Stromal cell of bone marrow (primary cell): ENCODE results near the gene TMPRSS3.
"Not testable (repeated sequence)": the region's sequence is repeated elsewhere in the genome, so short reads cannot be mapped to it uniquely, and the experiment has no call there.

Experiments used
- DNase-seq: peaks from one replicate; pipeline ENCODE4 v3.0.0-alpha.2; 2012; ENCODE audit warnings: low read depth

The TMPRSS3 gene

DNA sequence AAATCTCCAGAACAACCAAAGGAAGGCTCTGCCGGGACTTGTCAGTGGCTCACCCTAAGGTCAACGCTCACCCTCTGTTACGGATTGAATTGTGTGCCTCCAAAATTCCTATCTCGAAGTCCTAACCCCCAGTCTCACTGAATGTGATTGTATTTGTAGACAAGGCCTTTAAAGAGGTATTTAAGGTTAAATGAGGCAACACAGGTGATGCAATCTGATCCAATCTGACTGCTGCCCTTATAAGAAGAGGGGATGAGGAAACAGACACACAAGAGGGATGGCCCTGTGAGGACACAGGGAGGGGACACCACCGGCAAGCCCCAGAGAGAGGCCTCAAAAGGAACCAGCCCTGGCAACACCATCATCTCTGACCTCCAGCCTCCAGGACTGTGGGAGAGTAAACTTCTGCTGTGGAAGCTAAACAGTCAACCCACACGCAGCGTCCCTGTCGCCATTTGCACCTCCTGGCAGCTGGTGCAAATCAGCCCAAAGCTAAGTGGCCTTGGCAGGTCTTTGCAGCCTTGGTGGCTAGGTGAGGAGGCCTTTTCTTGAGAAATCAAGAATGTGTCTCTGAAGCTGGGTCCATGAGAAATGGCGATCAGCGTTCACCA is 32.1 kb upstream of the TMPRSS3 start:
- DNase-seq: no peak

- DNase-seq: no peak
Measured at GRCh38 chr21:42426876-42427480, 31.1 kb upstream of the TMPRSS3 start.

- DNase-seq: no peak
Measured at GRCh38 chr21:42426424-42426823, 30.6 kb upstream of the TMPRSS3 start.

DNA sequence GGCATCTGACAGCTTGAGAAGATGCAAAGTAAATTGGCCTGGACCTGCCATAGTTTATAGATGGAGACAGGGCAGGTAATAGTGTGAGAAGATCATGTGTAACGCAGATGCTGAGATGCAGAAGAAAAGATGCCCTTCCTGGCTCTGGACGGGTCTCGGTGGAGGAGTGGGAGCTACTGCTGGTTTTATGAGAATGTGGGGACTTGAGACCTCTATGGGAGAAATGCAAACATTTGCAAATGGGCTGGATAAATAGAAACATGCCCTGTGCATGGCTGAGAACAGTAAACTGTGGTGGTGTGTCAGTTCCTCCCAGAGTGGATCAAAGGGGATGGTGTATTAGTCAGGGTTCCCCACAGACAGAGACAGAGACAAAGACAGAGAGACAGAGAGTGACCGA is 29.7 kb upstream of the TMPRSS3 start:
- DNase-seq: no peak

GRCh38 chr21:42424914-42425541 is 29.2 kb upstream of the TMPRSS3 start:
- no peak for DNase-seq

GRCh38 chr21:42423685-42424084 is 27.8 kb upstream of the TMPRSS3 start:
- no peak for DNase-seq

- DNase-seq: no peak
Measured at GRCh38 chr21:42423197-42423675, 27.4 kb upstream of the TMPRSS3 start.

DNA sequence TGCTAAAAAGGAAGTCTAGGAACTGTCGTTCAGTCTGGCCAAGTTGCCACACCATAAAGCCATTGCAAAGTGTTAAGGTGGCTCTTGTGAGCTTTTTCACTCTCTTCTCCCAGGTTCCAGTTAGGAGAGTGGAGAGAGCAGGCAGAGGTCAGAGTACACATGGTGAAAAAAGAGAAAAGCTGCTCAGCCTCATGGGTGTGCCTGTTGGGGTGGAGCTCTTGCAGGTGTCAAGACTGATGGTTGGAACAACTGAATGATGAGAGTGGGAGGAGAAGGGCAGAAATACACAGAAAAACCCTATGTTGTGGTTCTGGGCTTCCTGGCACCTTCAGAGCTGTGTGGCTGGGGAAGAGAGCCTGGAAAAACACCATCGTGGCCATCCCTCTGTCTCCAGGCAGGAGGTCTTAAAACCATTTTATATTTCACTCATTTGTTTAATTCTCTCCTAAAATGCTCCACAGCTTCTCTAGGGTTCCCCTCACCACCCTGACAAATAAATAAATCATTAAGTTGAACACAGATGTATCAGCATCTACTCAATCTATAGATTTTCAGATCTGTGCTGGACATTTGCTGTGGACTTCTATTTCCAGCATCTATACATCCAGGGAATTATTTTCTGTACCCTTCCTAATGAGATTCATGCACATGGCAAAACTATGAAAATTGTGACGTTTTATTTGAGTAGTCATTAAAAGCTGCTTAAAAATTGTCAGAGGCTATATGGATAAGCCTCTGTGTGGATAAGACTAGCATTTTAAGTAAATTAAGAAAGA is 25.4 kb upstream of the TMPRSS3 start:
- DNase-seq: no peak

- no peak for DNase-seq
Measured at GRCh38 chr21:42419845-42420244, 24.0 kb upstream of the TMPRSS3 start.

GRCh38 chr21:42418886-42419285 is 23.0 kb upstream of the TMPRSS3 start:
- no peak for DNase-seq

DNA sequence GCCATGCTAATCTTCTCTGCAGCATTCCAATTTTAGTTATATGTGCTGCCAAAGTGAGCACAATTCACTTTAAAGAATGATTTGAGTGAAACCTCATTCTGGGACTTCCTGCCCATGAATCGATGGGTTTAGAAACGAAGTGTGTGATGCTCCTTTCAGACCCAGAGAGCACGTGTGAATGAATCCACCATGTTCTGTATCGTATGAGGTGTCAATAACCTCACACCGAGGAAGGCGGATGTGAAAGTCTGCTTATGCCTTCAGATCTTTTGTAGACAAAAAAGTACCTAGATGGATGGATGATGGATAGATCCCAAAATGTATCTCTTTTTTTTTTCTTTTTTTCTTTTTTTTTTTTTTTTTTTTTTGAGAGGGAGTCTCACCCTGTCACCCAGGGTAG is 21.7 kb upstream of the TMPRSS3 start:
- DNase-seq: no peak

DNA sequence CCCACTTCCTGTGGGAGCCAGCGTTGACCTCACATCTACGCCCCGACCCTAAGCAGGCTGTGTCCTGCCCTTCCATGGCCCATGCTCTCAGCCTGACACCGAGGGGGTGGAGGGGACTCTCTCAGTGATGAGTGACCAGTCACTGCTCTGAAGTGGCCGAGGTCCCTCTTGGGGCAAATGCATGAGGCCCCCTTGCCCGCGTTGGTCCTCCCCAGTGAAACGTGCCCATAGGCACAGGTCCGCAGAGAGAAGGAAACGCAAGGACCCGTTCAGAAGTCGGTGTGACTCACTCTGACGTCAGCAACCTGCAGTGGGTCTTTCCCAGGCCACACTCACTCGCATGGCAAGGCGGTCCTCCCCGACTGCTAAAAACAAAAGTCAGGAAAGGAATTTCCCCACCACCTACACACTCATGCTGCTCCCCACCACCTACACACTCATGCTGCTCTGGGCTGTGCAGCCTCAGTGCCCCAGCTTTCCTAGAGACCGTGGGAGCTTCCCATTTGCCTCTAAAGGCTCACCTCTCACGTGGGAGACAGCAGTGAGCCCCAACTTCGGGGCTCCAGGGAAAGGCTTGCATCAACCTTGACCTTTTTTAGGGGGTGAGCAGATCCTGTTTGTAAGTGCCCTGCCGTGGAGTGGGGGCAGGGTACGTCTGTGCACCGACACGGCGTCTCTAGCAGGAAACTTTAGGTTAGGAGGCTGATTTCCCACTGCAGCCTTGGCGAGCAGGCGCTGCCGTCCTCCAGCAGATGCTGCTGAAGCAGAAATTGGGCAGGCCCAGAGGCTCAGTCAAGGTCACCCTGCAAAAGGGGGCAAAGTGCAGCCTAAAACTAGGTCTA is 19.3 kb upstream of the TMPRSS3 start:
- no peak for DNase-seq

DNA sequence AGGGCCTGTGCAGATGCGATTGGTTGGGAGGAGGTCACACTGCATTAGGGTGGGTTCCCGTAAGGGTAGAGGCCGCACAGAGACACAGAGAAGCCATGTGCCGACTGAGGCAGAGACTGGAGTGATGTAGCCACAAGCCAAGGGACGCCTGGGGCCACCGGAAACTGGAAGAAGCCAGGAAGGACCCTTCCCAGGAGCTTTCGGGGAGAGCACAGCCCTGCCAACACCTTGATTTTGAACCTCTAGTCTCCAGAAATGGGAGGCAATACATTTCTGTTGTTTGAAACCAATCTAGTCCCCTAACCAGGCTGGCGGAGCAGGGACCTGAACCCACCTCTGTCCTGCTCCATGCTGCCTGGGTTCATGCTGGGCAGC is 18.7 kb upstream of the TMPRSS3 start:
- no peak for DNase-seq

GRCh38 chr21:42414066-42414465 is 18.2 kb upstream of the TMPRSS3 start:
- no peak for DNase-seq

DNA sequence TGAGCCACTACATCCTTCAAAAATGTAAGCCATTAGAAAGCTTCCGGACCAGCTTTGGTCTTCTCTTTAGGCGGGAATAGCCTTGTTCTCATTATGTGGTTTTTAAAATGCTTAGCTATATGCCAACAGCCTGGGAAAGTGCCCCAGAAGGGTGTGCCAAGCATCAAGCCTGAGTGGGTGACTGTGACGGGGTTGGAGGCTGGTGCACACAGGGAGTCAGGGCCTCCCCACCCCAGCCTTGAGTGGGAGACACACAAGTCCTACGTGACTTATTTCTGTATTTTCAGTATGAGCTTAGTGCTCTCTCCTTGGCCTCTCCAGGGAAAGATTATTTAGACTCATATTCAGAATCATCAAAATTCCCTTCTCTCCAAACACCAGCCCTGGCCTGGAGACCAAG is 17.6 kb upstream of the TMPRSS3 start:
- DNase-seq: no peak

GRCh38 chr21:42413093-42413492 is 17.2 kb upstream of the TMPRSS3 start:
- DNase-seq: no peak

GRCh38 chr21:42412636-42412933 is 16.7 kb upstream of the TMPRSS3 start:
- DNase-seq: no peak

- no peak for DNase-seq
Measured at GRCh38 chr21:42411891-42412635, 16.2 kb upstream of the TMPRSS3 start.

DNA sequence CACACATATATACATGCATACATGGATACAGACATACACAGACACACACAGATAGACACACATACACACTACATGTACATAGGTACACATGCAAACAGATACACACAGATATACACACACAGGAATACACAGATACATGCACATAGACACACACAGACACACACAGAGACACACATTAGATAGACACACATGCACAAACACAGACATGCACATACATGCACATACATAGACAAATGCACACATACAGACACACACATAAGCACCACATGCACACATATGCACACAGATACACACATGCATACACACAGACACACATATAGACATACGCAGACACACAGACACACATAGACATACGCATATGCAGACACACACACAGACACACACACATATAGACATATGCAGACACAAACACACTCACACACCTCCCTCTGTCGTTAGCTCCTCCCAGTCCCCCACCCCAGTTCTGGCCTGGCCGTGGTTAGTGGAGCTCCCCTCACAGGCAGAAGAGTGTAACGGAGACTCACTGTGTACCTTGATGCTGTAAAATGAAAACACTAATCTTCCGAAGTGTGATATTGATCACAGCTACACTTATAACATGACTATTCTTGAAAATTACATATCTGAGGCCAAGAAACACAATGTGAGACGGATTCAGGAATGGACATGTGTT is 15.5 kb upstream of the TMPRSS3 start:
- no peak for DNase-seq

DNA sequence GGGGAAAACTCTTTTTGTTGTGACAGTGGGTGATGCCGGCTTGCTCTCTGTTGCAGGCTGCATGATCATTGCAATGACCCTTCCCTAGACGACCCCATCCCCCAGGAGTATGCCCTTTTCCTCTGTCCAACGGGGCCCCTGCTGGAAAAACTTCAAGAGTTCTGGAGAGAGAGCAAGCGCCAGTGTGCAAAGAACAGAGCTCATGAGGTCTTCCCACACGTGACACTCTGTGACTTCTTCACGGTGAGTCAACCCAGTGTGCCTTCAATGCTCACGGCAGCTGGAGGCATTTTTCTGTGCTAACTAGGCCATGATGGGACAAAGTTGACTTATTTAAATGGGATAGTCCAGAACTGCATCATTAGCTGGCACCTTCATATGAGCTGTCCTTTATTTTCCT is 13.5 kb upstream of the TMPRSS3 start:
- no peak for DNase-seq

GRCh38 chr21:42408718-42409117 is 12.9 kb upstream of the TMPRSS3 start:
- DNase-seq: not testable (repeated sequence)
